Cardiac septum (tissue), 1 donor: Measurements from ENCODE around the gene NEU1. TPM values are rescaled to one million over a fixed set of nuclear protein-coding genes. Genes with fewer than 3 reads are reported as not detected.
"Not testable (repeated sequence)": the region's sequence is repeated elsewhere in the genome, so short reads cannot be mapped to it uniquely, and the experiment has no call there.

Source experiments
- DNase-seq: peaks from one replicate; pipeline ENCODE4 v3.0.0-alpha.2; 2020; ENCODE audit warnings: low spot score
- intact Hi-C: fragments of 100-400 bp; cut with DNase I; formaldehyde crosslinking; loops from one replicate; pipeline ENCODE4 v1.14.0; 2022
- total RNA-seq: library from RNA; stranded (reverse); fragmentation: NEBNext Ultra II Directional; extraction: Animal tissue kit (Norgen Biotek cat#: 25700); gene quantifications from one replicate; pipeline ENCODE4 v1.2.1, GENCODE V29; 2021
- donor health status: DM: no; HTN: no; CAD: no.

Gene NEU1
- total RNA-seq, 1 donor from 2014 or later: 19.4 TPM

DNA sequence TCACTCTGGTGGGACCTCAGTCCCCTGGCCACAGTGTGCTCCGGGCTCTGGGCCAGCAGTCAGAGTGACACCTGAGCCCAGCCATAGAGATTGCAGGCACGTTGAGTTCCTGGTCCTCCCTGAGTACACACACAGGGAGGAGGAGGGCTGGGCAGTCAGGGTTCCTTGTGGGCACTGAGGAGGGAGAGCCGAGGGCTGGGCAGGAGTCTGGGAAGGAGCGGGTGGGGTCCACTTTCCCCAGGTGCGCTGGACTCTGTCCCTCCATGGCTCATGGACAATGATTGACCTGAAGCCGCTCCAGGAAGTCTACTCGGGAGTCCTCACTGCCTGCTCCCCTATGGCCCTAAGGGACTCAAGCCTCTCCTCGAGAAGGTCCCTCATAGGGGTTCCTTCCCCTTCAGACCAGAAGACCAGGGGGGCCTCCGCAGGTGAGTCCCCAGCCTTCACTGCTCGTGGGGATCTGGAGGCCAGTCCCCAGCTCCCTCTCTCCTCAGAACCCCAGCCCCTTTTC lies 15.1 kb upstream of the NEU1 start:
- no peak for DNase-seq
- intact Hi-C loops: no loop called here

DNA sequence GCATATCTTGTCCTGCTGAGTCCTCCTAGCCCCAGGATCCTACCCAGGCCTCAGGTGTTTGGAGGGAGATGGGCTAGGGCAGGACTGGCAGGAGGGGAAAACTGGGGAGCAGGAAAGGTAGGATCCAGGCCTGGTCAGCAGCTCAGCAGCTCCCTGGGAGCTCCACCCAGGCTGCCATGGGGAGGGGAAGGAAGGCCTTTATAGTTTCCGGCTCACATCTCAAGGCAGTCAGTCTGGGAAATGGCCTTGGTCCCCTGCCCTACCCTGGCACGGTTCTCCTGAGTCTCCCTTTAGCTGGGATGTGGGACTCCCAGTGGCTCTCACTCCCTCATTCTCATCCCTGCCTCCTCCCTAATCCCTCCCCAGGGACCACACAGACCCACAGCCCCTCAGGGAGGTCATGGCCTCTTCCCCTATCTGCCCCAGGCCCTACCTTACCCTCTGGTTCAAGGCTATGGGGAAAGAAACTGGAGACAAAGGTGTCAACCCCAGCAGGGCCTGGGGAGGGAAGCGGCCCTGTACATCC lies 14.6 kb upstream of the NEU1 start:
- intact Hi-C loops: no loop called here

DNA sequence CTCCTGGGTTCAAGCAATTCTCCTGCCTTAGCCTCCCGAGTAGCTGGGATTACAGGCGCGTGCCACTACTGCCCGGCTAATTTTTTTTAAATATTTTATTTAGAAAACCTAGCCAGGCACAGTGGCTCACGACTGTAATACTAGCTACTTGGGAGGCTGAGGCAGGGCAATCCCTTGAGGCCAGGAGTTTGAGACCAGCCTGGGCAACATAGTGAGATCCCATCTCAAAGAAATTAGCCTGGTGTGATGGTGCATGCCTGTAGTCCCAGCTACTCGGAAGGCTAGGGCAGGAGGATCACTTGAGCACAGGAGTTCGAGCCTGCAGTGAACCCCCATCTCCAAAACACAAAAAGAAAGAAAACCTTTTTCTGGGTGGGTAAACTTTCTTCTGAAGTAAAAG lies 13.7 kb upstream of the NEU1 start:
- intact Hi-C loops: no loop called here
- no peak for DNase-seq

More for the DNA sequence above, 14.6 kb upstream of the NEU1 start:
- DNase-seq: no peak

DNA sequence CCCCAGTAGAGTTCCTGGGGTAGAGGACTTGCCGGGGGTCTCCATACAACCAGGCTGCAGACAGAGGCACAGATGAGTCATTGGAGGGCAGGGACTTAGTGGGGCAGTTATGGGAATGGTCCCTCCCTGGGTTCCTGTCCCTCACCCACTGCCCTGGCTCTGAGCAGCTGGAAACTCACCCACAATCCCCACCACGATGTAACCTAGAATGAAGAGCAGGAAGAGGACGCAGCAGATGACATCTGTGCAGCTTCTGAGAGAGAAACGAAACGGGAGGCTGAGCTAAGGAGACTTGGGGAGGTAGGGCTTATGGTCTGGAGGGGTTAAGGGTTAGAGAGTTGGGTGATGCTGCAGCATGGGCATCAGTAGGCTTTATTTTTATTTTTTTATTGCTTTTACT lies 13.3 kb upstream of the NEU1 start:
- intact Hi-C loops: no loop called here
- DNase-seq: no peak

DNA sequence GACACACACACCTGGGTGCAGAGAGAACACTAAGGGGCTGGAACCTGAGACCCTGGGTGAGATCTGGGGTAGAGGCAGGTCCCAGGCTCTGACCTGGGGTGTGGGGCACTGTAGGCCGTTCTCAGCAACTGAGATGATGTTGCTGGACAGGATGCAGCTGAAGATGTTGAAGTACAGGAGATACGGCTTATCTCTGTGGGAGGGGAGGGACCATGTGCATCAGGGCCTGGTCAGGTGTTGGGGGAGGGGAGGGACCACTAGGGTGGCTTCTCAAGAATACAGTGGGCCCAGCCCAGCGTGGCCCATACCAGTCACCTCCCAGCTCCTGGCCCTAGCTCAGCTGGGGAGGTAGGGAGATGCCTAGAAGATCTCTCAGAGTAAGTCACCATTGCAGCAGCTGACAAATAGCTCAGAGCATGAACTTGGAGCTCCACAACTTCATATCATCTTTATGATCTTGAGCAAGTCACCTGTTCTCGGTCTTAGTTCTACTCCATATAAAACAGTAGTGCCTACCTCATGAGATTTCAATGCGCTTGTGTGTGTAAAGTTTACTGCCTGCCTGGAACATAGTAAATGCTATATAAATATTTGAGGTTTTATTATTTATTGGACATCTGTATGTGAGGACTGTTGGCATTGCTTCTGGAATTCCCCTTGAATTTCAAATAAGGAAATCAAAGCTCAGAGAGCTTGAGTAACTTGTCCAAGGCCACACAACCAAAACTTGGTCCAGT lies 12.4 kb upstream of the NEU1 start:
- intact Hi-C loops: no loop called here
- no peak for DNase-seq

DNA sequence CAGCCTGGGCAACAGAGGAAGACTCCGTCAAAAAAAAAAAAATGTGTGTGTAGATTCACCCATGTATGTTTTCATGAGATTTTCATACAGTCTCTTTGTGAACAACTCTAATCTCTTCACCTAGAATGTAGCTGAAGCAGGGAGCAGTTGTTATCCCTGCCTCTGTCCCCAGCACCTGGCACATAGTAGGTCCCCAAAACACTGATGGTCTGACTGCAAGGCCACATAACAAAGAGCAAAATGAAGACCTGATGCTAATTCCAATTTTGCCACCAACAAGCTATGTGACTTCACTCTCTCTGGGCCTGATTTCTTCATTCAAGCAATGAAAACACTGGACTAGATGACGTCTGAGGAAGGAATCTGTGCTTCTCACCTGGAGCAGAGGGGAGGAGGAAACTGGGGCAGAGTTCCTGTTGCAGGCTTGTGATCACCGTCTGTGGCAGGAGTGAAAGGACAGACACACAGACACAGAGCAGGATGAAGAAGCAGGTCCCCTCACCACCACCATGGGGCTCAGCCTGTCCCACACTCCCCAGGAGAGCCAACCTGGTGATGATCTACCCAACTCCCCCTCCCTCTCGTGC lies 11.6 kb upstream of the NEU1 start:
- no peak for DNase-seq
- intact Hi-C loops: no loop called here

DNA sequence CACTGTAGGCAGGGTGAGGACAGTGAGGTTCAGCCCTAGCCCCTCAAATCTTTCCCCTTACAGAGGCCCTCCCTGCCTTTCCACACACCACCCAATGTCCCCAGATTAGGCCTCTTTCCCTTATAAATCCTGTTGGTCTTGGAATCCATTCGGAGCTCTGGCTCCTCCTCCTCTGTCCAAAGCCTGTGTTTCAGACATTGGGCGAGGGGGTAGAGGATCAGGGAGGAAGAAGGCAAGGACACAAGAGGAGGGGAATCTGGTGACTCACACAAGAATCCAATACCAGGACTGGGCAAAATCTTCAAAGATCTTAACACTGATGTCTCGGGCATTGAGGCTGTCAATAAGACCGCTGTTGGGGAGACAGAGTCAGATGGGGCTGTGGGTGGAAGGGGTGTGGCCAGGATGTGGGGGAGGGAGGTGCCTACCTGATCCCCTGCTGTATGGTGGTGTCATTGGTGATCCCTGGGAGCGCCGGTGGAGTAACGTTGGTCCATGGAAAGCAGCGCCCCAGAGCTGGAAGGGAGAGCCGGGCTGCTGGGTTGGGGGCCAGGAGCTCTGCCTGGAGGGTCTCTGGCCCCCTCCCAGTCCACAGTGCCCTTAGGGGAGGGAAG lies 8.5 kb upstream of the NEU1 start:
- DNase-seq: no peak
- intact Hi-C loops: no loop called here

DNA sequence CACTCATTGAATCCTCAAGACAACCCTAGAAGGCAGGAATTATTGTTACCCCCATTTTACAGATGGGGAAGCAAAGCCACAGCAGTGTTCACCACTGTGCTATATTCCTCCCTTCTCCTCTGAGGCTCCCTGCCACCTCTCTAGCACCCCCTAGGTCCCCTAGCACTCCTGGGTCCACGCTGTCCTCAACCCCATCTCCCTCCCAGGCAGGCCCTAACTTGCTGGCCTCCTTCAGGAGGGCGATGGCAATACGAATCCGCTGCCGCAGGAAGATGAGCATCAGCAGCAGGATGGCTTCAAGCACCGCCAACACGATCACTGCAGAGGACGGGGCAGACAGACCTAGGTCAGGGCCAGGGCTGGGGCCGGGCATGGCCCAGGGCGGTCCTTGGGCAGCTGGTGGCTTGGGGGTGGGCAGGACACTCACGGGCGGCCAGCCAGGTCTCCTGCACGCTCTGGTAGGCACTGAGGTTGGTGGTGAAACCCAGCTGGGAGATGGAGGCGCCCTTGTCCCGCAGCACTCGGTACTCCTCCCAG lies 7.8 kb upstream of the NEU1 start:
- intact Hi-C loops: no loop called here
- DNase-seq: no peak

DNA sequence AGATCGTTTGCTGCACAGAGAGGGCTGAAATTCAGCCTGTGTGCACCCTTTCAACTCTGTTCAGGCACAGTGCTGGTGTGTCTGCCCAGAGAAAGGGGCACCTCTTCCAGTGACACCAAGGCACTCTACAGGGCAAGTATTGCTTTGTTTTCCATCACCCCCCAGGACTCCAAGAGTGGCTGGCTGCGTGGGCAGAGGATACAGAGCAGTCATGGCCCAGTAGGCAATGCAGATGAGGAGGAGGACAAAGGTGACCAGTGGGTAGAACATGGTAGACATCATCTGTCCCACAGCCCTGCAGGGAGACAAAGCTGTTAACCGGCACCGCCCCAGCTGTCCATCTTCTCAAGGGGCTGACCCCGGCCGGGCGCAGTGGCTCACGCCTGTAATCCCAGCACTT lies 6.7 kb upstream of the NEU1 start:
- DNase-seq: no peak
- intact Hi-C loops: loop anchor here (10.0 kb wide), 1 partner anchor 185 kb away; the partner anchor contains the start of gene LY6G5C

DNA sequence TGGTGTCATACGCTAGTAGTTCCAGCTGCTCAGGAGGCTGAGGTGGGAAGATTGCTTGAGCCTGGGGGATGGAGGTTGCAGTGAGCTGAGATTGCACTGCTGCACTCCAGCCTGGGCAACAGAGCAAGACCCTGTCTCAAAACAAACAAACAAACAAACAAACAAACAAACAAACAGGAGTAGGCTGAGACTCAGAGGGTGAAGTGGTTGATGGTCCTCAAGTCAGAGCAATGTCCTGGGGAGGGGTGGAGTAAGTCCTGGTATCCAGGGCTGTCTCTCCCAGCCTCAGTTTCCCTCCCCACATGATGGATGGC lies 6.0 kb upstream of the NEU1 start:
- DNase-seq: not testable (repeated sequence)
- intact Hi-C loops: loop anchor here (10.0 kb wide), 1 partner anchor 184 kb away; the partner anchor contains the start of gene LY6G5C

DNA sequence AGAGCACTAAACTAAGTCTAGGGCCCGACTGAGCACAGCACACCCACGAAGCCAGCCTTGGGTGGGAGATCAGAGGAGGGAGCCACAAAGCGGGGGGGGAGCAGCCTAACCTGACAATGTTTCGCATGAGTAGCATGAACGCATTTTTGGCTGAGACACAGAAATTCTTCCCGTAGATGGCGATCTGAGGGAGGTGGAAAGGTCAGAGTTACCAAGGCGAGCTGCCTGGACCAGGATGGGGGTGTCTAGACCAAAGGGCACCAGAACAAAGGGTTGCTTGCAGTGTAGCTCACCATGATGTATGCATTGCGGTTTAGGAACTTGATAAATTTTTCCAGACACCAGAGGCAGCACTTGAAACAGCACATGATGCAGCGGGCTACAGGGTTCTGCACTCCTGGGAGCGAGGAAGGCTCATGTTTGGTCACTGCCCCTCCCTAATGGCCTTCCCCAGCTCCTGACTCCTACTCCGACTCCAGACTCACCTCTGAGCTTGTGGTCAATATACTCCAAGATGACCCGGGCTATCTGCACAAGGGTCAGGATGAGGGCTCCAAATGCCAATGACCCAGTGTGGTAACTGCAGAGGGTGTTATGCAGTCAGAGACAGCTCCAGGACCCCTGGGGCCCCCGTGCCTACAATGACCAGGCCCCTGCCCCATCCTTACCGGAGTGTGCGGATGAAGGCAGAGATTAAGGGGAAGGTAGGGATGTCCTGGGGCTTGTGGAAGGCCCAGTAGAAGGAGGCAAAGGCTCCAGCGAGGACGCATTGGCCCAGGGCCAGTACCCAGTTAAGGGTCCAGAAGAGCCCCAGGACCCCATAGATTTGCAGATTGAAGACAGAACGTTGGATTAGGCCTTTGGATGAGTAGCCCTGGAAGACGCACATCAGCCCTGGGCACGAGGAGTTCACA lies 2.8 kb upstream of the NEU1 start:
- DNase-seq: no peak
- intact Hi-C loops: loop anchor here (10.0 kb wide), 1 partner anchor 181 kb away; the partner anchor contains the start of gene LY6G5C

DNA sequence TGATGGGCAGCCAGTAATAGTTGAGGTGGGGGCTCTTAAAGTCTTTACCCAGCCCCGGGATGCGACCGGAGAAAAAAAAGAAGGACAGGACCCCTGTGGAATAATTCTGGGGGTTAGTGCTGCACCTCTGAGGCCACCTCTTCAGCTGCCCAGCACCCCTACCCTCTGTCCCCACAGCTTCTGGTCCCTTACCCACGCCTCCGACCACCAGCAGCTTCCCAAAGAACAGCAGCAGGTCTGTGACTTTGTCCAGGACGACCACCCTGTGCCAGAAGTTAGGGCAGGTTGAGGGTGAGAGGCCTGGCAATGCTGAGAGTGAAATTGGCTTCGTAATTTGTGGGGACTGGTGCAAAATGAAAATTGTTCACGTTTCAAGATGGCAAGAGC lies 2.2 kb upstream of the NEU1 start:
- no peak for DNase-seq
- intact Hi-C loops: loop anchor here (10.0 kb wide), 1 partner anchor 180 kb away; the partner anchor contains the start of gene LY6G5C

DNA sequence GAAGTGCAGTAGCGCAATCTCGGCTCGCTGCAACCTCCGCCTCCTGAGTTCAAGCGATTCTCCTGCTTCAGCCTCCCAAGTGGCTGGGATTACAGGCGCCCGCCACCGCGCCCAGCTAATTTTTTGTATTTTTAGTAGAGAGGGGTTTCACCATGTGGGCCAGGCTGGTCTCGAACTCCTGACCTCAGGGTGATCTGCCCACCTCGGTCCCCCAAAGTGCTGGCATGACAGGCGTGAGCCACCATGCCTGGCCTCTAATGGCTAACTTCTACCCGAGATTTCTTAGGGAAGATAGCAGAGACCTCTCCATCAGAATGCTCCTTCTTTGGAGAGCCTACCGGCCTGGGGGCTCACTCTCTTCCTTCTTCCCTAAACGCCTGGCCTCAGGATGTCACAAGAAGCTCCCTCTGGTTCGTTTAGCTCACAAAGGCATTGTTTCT lies 1.5 kb upstream of the NEU1 start:
- intact Hi-C loops: loop anchor here (10.0 kb wide), 1 partner anchor 179 kb away; the partner anchor contains the start of gene LY6G5C
- not testable (repeated sequence) for DNase-seq

DNA sequence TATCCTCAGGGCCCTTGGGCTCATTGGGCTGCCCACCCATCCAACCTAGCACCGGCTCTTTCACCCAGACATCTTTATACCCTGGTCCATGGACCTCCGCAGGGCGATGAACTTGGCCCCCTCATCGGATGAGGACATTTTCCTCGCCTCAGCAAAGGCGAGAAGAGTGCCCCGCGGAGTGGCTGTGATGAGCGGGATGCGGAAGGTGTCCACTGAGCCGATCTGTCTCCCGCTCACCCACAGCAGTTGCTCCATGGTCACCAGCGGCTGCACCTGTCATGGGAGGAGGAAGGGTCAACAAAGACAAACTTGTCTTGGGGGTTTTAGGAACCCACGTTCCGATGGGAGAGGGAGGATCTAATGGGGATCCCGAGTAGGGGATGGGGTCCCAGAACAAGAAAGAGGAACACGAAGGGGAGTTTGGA lies 690 bp downstream of the NEU1 start:
- DNase-seq: no peak
- intact Hi-C loops: loop anchor here (2.0 to 10.0 kb wide), 3 partner anchors 27 to 177 kb away; partner anchors contain the start of genes EHMT2 and LY6G5C

DNA sequence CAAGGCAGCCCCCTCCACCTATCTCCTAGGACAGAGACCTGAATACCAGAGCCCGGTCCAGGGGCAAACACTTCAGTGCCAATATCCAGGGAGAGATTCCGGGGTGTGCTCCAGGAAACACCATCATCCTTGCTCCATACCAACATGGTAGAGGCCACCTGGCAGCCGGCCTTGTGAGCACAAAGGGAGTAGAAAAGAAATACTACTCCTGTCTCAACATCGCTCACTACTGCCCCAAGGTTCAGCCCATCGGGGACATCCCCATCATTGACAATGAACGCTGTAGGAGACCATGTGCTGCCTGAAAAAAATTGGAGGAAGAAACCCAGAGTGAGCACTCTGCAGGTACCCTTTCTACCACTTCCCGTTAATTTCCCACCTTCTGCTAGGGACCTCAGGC lies 1.5 kb downstream of the NEU1 start:
- intact Hi-C loops: loop anchor here (10.0 kb wide), 1 partner anchor 176 kb away; the partner anchor contains the start of gene LY6G5C
- no peak for DNase-seq

DNA sequence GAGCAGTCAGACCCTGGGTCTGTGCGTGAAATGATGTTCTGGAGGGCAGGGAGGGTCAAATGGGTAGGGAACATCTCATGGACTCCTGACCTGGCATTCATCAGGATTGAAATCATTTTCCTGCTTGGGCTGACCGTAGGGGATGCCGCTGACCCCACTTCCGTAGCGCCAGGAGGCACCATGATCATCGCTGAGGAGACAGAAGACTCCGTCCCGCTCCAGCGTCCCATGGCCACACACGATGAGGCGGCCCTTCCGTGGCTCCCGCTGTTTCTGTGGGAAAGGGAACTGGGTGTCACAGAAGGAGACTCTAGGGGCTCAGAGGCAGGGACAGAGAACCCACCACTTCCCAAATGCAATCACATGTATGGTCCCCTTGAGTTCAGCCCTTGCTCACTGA lies 2.3 kb downstream of the NEU1 start:
- DNase-seq: no peak
- intact Hi-C loops: loop anchor here (10.0 kb wide), 1 partner anchor 176 kb away; the partner anchor contains the start of gene LY6G5C

DNA sequence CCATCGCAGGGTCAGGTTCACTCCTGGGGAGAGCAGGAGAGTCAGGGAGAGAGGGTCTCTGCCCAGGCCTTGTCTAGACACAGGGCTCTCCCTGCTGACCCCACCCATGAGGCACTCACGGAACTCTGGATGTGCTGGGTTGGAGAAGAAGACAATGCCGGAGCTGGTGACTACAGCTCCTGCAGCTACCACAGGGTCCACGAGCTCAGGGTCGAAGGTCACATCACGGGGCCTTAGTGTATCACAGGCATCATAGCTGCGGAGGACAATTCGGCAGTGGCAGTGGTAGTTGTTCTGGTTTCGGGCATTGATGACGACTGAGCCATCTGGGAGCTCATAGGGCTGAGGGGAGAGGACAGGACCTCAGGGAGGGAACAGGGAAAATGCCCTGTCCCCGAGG lies 2.7 kb downstream of the NEU1 start:
- intact Hi-C loops: loop anchor here (10.0 kb wide), 1 partner anchor 175 kb away; the partner anchor contains the start of gene LY6G5C
- no peak for DNase-seq

DNA sequence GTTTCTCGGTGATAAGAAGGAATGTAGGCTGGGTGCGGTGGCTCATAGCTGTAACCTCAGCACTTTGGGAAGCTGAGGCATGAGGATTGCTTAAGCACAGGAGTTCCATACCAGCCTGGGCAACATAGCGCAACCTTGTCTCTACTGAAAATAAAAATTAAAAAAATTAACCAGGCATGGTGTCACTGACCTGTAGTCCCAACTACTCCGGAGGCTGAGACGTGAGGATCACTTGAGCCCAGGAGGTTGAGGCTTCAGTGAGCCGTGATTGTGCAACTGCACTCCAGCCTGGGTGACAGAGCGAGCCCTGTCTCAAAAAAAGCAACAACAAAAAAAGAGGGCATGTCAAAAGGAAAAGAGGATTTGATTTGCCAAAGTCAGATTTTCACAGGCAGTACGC lies 3.9 kb downstream of the NEU1 start:
- intact Hi-C loops: no loop called here
- no peak for DNase-seq

DNA sequence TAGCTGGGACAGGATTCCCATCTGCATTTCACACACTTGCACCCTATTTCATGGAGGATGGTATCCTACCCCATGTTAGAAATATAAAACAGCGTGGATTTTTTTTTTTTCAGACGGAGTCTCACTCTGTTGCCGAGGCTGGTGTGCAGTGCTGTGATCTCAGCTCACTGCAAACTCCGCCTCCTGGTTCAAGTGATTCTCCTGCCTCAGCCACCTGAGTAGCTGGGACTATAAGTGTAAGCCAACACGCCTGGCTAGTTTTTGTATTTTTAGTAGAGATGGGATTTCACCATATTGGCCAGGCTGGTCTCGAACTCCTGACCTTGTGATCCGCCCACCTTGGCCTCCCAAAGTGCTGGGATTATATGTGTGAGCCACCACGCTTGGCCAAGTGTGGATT lies 4.8 kb downstream of the NEU1 start:
- intact Hi-C loops, DNase-seq: not testable (repeated sequence)
